AG10803 (cell line): ENCODE measurements around the gene PRDM16.

Experiments used
- DNase-seq: peaks from one replicate; pipeline ENCODE4 v3.0.0; 2010; ENCODE audit warnings: low read depth
- H3K4me3 ChIP-seq: 2 replicates; pipeline ENCODE4 v1.5.1; 2011; ENCODE audit warnings: mild to moderate bottlenecking, low read length, control low read depth
- TF ChIP-seq, protein P1 (sequence below): conservative IDR thresholded peaks from 2 replicates; pipeline ENCODE4 v1.5.1; 2011; ENCODE audit warnings: mild to moderate bottlenecking, low read length, control low read depth, inconsistent platforms

Gene PRDM16

DNA sequence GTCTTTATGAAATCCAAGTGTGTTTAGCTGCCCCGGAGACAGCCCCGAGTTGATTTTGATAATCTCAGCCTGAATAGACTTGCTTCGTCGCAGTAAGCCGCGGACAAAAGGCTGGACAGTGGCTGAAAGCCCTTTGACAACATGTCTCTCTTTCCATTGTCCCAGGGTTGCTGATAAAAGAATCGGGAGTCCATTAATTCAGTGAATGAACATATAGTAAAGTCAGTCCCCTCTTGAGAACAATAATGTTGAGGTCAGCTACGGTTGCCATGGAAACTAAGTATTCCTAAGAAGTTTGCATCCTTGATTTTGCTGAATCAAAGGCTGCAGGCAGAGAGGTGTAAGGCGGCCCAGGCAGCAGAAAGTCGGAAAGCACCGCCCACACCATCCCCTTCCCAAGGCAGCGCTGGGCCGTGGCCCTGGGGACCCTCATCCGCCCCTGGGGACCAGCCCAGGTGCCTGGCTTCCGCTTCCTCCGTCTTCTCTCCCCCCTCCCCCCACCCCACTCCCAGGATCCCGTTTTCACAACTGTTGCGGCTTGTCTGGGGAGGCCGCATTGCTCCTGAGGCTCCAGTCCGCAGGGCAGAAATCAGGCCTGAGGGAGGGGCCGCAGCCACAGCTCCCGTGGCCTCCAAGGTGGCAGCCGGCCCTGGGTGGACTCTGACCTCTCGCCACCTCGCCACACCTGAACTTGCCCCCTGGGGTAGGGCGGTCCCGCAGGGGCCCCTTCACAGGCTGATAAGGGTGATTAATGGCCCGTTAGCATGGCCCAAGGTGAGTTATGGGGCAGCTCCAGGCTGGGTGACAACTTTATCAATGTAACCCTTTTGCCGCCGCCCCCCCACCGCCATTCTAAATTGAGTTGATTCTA, 180.9 kb downstream of the PRDM16 start:
- H3K4me3 ChIP-seq, result no peak overlapping the region
- DNase-seq, result no peak

DNA sequence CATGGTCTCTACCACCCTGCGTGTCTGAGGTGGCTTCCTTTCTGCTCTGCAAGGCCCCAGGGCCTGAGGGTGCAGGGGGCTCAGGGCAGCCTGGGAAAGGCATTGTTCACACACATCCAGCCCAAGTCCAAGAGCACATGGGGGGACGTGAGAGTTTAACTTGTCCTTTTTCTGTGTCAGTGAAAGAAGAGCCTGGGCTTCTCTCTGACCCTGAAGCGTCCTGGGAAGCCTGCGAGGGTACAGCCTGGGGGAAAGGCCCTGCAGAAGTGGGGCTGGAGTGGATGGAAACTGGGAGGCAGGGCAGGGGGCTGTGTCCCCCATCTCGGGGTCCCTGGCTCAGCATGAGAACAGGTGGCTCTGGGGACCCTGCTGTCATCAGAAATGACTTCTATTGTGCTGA, 181.6 kb downstream of the PRDM16 start:
- DNase-seq, result no peak
- no peak overlapping the region for H3K4me3 ChIP-seq
- TF ChIP-seq, protein P1, sequence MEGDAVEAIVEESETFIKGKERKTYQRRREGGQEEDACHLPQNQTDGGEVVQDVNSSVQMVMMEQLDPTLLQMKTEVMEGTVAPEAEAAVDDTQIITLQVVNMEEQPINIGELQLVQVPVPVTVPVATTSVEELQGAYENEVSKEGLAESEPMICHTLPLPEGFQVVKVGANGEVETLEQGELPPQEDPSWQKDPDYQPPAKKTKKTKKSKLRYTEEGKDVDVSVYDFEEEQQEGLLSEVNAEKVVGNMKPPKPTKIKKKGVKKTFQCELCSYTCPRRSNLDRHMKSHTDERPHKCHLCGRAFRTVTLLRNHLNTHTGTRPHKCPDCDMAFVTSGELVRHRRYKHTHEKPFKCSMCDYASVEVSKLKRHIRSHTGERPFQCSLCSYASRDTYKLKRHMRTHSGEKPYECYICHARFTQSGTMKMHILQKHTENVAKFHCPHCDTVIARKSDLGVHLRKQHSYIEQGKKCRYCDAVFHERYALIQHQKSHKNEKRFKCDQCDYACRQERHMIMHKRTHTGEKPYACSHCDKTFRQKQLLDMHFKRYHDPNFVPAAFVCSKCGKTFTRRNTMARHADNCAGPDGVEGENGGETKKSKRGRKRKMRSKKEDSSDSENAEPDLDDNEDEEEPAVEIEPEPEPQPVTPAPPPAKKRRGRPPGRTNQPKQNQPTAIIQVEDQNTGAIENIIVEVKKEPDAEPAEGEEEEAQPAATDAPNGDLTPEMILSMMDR, result no peak

More for the DNA sequence above, 180.9 kb downstream of the PRDM16 start:
- TF ChIP-seq, protein P1, result no peak

GRCh38 chr1:3251099-3251806, 182.2 kb downstream of the PRDM16 start:
- no peak overlapping the region for H3K4me3 ChIP-seq
- no peak for DNase-seq
- TF ChIP-seq, protein P1, result no peak

DNA sequence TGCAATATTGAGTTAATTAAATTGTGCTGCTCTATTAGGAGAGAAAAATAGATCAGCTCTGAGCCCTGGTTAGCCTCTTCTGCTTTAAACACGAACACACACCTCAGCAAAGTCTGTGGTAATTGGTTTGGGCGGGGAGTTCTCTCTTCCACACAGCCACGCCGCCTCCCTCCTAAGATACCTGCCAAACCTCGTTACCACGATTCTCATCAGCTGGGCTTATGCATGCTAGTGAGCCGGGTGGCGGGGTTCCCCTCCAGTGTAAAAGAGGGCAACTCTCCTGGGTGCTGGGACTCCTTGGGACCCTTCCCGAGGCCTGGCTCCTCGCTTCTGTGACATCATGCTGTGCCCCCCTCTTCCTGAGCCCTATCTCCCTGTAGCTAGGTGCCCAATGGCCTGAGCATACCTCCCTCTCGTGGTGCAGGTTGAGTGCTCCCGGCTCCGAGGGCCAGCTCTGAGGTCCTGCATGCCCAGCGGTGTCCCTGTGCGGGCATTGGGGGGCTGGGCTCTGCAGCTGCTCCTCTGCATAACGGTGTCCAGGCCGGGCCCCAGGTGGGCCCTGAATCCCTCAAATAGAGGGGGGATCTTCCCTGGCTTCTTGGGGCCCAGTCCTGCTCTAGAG, 182.9 kb downstream of the PRDM16 start:
- no peak overlapping the region for H3K4me3 ChIP-seq
- DNase-seq, result no peak
- TF ChIP-seq, protein P1, result no peak

DNA sequence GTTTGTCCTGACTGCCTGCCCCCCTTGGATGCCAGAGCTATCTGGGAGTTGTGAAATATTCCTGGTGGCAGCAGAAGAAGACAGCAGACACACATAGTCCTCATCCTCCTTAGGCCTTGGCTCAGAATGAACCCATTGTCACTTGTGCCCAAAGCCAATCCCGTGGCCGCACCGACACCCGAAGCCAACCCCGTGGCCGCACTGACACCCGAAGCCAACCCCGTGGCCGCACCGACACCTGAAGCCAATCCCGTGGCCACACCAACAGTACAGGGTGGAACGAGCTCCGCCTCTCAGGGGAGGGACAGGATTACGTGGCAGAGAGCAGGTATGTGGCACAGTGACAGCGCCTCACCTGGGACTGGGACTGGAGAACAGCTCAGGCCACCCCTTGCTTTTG, 186.7 kb downstream of the PRDM16 start:
- no peak for DNase-seq
- H3K4me3 ChIP-seq, result no peak overlapping the region
- TF ChIP-seq, protein P1, result no peak

DNA sequence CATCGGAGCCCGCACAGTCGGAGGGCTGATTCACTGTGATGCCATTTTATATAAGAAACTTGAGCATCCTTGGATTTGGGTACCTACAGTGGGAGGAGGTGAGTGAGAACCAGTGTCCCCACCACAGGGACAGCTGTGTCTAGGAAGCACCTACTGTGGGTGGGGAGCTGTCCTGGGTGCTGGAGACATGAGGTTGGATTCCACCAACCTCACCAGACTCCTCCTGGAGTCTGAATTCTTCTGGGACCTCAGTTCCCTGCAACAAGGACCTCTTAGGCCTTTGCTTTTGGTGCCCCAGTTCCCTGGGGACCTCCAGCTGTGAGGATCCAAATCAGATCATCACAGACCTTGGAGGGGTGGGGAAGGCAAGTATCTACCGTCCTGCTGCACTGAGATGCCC, 188.8 kb downstream of the PRDM16 start:
- no peak for DNase-seq
- TF ChIP-seq, protein P1, result no peak
- H3K4me3 ChIP-seq, result no peak overlapping the region
